Neutrophil (primary cell): Measurements from ENCODE around the gene PTPRN2.

Experiments
- H3K27ac ChIP-seq: fragments of 200-600 bp; sonication (generic); 2 replicates; pipeline ENCODE4 v1.5.1; 2016; ENCODE audit warnings: mild to moderate bottlenecking, moderate library complexity
- H3K27me3 ChIP-seq: fragments of 200-600 bp; sonication (generic); 2 replicates; pipeline ENCODE4 v1.6.0; 2016; ENCODE audit warnings: mild to moderate bottlenecking
- H3K36me3 ChIP-seq: fragments of 200-600 bp; sonication (generic); 2 replicates; pipeline ENCODE4 v1.5.1; 2017
- H3K4me1 ChIP-seq, 2 experiments: fragments of 200-600 bp in 1 of 2; sonication (generic) in 1 of 2; 1 replicate in 1 of 2; 2 replicates in 1 of 2; pipeline versions ENCODE4 v1.5.1 to v1.6.1; 2013 to 2016; ENCODE audit warnings: low read depth in 1 of 2, low read length in 1 of 2, mild to moderate bottlenecking in 1 of 2, moderate library complexity in 1 of 2; ENCODE audit not compliant: control insufficient read depth in 1 of 2, insufficient read depth in 1 of 2
- H3K4me3 ChIP-seq, 2 experiments: fragments of 200-600 bp in 1 of 2; sonication (generic) in 1 of 2; 1 replicate in 1 of 2; 2 replicates in 1 of 2; pipeline ENCODE4 v1.5.1; 2013 to 2016; ENCODE audit warnings: low read depth in 1 of 2, low read length in 1 of 2, mild to moderate bottlenecking in 1 of 2, moderate library complexity in 1 of 2
- H3K9me3 ChIP-seq: fragments of 200-600 bp; sonication (generic); 2 replicates; pipeline ENCODE4 v1.5.1; 2016
- CTCF ChIP-seq: fragments of 200-600 bp; sonication (generic); IDR thresholded peaks from 2 replicates; pipeline ENCODE4 v1.5.1; 2016; ENCODE audit warnings: antibody characterized with exemption

PTPRN2 gene

GRCh38 chr7:157977717-157978496, 609.7 kb downstream of the PTPRN2 start:
- TF ChIP-seq CTCF, result no peak
- no peaks in the 10 kb centered on the region for H3K36me3 ChIP-seq
- H3K4me1 ChIP-seq, result no peaks in the 10 kb centered on the region
- no peak overlapping the region for H3K27ac ChIP-seq
- no peaks in the 10 kb centered on the region for H3K9me3 ChIP-seq
- H3K27me3 ChIP-seq, result no peaks in the 10 kb centered on the region
- no peak overlapping the region for H3K4me3 ChIP-seq

- Histone ChIP-seq H3K36me3 (no peaks in the 10 kb centered on the region), H3K27me3 (no peaks in the 10 kb centered on the region), H3K27ac (no peak overlapping the region), H3K4me3 (no peak overlapping the region), H3K9me3 (no peaks in the 10 kb centered on the region), H3K4me1 (no peaks in the 10 kb centered on the region)
- TF ChIP-seq CTCF, result no peak
These were observed 610.3 kb downstream of the PTPRN2 start for GRCh38 chr7:157977306-157977705.

- Histone ChIP-seq H3K36me3 (no peaks in the 10 kb centered on the region), H3K9me3 (no peaks in the 10 kb centered on the region), H3K27me3 (no peaks in the 10 kb centered on the region), H3K27ac (no peak overlapping the region), H3K4me1 (no peaks in the 10 kb centered on the region), H3K4me3 (no peak overlapping the region)
- no peak for TF ChIP-seq CTCF
These were observed 611.2 kb downstream of the PTPRN2 start for GRCh38 chr7:157976406-157976805.

GRCh38 chr7:157975401-157976372, 611.9 kb downstream of the PTPRN2 start:
- Histone ChIP-seq H3K27ac (no peak overlapping the region), H3K4me1 (no peaks in the 10 kb centered on the region), H3K9me3 (no peaks in the 10 kb centered on the region), H3K4me3 (no peak overlapping the region), H3K27me3 (no peaks in the 10 kb centered on the region), H3K36me3 (no peaks in the 10 kb centered on the region)
- no peak for TF ChIP-seq CTCF

- Histone ChIP-seq H3K27me3 (no peaks in the 10 kb centered on the region), H3K36me3 (no peaks in the 10 kb centered on the region), H3K9me3 (no peaks in the 10 kb centered on the region), H3K4me3 (no peak overlapping the region), H3K27ac (no peak overlapping the region), H3K4me1 (no peaks in the 10 kb centered on the region)
- no peak for TF ChIP-seq CTCF
These were observed 612.9 kb downstream of the PTPRN2 start for GRCh38 chr7:157974678-157975230.
